IPS-11a (cell line): ENCODE data around the gene PRRC2B.
"Not testable (repeated sequence)": the region's sequence is repeated elsewhere in the genome, so short reads cannot be mapped to it uniquely, and the experiment has no call there.

ENCODE experiments used
- H3K4me3 ChIP-seq: one replicate; pipeline ENCODE4 v1.5.1; 2013; ENCODE audit warnings: low read depth, low read length, control low read depth

PRRC2B gene

DNA sequence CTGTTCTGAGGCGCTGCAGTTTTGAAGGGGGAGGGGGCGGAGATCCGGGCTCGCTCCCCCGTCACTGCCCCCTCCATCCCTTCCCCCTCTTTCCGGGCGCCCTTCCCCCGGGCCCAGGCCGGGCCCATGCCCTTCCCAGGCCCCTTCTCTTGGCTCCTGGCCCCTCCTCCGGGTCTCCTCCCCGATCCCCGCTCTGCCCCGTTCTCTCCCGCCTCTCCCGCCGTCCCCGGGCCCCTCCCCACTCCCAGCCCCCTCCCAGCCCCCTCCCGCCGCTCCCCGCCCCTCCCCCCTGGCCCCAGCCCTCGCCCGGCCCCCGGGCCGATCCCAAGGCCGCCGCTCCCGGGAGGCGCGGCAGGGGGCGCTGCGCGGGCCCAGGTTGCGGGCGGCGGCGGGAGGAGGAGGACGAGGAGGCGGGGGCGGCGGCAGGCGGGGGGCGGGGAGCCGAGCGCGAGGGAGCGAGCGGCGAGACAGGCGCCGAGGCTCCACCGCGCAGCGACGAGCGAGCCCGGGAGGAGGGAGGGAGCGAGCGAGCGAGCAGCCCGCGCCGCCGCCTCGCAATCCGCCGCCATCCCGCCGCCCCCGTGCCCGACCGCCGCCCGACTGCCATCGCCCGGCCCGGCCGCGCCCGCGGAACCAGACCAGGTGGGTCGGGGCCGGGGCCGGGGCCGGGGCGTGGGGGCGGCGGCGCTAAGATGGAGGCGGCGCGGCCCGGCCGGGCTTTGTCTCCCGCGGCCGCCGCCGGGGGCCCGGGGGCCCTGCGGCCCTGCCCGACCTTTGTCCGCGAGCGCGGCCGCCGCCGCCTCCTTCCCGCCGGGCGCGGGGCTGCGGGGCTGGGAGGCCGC, at the start of gene PRRC2B:
Gene PRRC2B (plus strand): TSS at position 465 of the 842 bp plus-strand sequence. CDS start 36,059 bp downstream, outside the sequence.
- H3K4me3 ChIP-seq, result peak within 1 kb of the TSS; percentile 58

DNA sequence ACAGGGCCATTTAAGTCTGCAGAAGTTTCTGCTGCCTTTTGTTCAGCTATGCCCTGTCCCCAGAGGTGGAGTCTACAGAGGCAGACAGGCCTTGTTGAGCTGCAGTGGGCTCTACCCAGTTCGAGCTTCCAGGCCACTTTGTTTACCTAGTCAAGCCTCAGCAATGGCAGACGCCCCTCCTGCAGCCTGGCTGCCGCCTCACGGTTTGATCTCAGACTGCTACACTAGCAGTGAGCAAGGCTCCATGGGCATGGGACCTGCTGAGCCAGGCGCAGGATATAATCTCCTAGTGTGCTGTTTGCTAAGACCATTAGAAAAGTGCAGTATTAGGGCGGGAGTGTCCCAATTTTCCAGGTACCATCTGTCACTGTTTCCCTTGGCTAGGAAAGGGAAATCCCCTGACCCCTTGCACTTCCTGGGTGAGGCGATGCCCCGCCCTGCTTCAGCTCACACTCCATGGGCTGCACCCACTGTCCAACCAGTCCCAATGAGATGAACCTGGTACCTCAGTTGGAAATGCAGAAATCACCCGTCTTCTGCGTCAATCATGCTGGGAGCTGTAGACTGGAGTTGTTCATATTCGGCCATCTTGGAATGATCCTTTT, 48.9 kb upstream of the PRRC2B start:
- not testable (repeated sequence) for H3K4me3 ChIP-seq

DNA sequence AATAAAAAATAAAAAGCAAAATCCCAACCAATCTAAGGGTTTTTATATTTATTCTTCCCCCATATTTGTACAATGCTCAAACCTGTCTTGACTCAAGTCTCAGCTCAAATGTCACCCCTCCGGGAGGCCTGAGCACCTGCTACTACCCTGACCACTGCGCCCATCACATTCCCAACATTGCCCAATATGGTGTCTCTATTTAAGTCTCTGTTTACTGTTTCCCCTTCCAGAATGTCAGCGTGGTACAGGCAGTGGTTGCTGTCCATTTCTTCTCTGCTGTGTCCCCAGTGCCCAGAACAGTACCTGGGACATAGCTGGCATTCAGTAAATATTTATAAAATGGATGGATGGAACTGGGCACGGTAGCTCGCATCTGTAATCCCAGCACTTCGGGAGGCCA, 47.3 kb upstream of the PRRC2B start:
- H3K4me3 ChIP-seq, result no peak overlapping the region

DNA sequence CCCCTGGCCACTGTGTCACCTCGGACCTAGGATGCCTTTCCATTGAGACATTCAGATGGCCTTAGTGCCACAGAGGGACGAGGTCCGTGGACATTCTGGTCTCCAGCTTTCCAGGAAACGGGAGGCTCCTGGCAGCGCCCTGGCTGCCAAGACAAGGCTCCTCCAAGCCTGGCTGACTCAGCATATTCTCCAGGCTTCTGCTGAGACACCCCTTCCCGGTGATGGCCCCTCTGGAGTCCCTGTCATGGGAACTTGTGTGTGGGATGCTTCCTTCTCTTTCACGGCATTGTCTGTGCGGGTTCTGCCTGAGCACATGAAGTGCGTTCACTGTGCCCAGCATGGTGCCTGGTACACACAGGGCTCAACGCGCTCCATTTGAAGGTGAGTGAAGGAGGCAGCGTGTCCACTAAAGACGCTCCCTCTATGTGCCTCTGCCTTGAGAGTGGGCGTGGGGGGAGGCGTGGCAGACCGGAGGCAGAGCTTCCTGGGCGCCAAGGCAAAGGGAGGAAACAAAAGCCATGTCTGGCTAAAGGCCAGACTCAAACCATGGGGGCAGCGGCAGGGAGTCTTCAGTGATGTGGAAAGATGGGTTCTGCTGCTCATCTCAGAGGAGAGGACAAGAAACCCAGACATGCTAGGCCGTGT, 46.4 kb upstream of the PRRC2B start:
- no peak overlapping the region for H3K4me3 ChIP-seq

DNA sequence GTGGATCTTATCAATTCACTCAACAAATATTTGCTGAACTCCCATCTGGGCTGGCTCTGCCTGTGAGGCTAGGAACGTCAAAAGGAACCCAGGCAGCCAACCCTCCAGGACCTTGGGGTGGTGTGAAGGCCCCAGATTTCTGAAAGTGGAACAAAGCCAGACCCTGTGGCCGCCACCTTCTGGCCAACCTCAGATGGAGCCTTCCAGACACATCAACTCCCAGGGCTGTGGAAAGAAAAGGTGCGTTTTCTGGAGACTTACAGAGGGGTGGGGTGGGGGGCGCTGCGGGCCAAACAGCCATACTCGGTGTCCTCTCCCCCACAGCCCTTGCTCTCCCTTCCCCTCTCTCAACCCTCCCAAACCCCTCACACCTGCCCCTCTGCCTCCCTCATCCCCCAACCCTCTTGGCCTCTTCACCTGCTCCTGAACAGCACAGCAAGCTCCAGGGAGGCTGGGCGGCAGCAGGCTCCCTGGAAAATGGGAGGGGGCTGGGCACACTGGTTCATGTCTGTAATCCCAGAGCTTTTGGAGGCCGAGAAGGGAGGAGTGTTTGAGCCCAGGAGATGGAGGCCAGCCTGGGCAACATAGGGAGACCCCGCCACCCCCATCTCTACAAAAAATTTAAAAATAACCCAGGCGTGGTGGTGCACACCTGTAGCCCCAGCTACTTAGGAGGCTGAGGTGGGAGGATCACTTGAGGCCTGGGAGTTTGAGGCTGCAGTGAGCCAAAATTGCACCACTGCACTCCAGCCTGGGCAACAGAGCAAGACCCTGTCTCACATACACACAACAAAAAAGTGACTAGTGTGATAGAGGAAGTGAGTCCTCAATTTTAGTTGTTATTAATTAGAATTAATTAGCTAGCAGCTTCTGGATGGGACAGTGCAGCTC, 45.0 kb upstream of the PRRC2B start:
- no peak overlapping the region for H3K4me3 ChIP-seq

DNA sequence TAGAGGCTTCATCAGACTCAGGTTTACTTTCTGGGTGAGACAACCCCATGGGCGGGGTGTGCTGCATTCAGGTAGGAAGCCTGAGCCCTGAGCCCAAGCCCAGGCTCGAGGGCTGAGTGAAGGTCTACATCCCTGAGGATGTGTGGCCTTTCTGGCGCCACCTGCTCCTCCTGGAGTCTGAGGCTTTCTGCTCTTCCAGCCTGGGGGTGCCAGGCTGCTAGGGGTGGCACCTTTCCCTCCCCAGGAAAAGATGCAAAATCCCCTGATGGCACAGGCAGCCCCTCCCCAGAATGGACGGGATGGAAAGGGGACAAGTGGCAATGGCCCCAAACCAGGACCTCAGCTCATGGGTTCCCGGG, 44.4 kb upstream of the PRRC2B start:
- H3K4me3 ChIP-seq, result no peak overlapping the region

DNA sequence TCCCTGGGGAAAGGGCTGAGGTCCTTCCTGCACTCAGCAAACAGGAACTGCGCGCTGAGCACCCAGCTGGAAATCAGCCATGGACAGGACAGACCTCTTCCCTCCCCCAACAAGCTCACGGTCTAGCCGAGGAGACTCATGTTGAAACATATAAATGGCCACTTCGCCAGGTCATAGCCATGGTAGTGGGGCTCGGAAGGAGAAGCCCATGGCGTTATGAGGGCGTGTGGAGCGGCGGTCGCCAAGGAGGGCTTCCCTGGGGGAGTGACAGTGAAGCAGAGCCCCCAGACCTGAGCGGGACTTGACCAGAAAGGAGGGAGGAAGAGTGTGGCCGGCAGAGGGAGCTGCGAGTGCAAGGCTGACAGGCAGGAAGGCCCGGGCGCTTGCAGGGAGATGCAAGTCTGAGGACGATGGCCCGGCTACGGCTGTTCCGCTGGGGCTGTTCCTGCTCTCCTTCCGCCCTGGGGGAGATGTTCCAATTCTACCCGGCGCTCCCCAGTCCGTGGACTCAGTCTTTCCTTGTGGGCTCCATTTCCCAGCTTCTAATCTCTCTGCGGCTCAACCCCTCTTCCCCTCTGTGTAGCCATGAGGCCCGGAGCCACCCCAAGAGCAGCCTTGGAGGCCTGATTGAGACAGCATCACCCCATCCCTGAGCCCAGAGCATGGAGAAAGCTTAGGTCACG, 43.9 kb upstream of the PRRC2B start:
- H3K4me3 ChIP-seq, result no peak overlapping the region

DNA sequence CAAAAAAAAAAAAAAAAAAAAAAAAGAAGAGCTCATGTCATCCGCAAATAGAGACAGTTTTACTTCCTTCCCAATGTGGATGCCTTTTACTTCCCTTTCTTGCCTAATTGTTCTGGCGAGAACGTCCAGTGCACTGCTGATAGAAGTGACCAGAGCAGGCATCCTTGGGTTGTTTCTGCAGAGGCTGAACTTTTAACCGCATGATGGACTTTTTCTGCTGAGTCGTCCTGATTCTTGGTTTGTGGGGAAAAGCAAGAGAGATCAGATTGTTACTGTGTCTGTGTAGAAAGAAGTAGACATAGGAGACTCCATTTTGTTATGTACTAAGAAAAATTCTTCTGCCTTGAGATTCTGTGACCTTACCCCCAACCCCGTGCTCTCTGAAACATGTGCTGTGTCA, 37.4 kb upstream of the PRRC2B start:
- not testable (repeated sequence) for H3K4me3 ChIP-seq

DNA sequence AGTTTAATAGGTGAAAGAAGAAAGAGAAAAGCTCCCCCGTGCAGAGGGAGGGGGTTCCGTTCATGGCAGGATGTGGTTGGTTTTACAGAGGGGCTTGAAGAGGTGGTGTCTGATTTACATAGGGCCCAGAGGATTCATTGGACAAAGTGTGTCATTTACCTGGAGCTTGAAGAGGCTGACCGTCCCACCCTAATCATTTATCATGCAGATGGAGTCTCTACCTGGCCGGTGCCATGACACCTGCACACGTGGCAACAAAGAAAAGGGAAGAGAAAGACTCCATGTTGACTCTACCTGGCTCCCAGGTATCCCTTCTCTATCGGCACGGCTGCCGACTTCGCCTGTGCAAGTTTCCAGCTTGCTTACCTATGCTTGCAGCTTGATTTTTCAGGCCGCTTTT, 35.3 kb upstream of the PRRC2B start:
- no peak overlapping the region for H3K4me3 ChIP-seq

DNA sequence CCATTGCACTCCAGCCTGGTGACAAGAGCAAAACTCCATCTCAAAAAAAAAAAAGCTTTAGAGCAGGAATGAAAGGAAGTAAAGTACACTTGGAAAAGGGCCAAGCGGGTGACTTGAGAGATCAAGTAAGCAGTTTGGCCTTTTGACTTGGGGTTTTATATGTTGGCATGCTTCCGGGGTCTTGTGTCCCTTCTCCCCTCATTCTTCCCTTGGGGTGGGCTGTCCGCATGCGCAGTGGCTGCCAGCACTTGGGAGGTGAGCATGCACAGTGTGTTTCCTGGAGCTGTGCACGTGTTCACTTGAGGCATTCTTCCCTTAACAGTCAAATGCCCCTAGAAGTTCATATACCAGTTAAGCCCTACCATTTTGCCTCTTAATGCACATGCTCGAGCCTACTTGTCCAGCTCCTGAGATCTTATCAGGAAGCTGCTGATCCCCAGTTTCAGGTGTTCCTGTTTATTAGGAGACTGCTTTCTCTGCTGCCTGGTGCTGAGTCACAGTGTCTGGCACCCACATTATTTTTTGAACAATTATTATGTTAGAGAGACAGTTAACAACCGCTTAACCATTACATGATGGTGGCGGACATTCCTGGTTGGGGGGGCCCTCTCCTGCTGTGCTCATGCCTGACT, 32.6 kb upstream of the PRRC2B start:
- no peak overlapping the region for H3K4me3 ChIP-seq

DNA sequence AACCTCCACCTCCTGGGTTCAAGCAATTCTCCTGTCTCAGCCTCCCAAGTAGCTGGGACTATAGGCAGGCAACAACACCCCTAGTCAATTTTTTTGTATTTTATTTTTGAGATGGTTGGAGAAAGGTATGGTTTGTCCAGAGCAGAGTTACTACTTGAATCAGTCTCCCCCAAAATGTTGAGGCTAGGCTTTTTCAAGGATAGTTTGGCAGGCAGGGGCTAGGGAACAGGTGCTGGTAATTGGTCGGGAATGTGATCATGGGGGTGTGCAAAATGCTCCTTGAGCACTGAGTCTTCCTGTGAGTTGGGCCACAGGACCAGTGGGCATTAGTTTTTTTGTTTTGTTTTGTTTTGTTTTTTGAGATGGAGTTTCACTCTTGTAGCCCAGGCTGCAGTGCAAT, 28.3 kb upstream of the PRRC2B start:
- H3K4me3 ChIP-seq, result no peak overlapping the region

DNA sequence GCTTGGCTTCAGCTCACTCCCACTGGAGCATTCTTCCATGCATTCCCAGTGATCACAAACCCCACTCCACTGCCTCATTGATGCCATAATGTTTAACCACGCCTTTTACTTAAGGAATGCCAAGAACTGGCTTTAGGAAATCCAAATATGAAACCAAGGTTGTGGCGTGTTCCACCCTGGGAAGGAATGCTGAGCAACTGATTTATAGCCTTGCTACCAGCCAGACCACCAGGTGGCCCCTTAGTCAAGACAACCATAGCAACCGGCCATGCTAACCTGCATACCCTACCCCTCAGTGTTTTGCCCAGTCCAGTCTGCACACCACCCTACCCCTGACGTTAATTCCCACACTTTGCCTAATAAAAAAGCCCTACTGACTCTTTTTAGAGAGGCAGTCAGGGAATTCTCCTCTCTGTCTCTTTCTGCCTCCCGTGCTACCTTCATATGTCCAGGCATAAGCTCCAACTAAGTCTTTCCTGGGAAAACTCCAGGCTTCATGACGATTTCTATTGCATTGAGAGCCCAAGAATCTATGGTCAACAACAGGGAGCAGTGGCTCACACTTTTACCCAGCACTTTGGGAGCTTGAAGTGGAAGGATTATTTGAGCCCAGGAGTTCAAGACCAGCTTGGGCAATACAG, 27.0 kb upstream of the PRRC2B start:
- H3K4me3 ChIP-seq, result no peak overlapping the region

DNA sequence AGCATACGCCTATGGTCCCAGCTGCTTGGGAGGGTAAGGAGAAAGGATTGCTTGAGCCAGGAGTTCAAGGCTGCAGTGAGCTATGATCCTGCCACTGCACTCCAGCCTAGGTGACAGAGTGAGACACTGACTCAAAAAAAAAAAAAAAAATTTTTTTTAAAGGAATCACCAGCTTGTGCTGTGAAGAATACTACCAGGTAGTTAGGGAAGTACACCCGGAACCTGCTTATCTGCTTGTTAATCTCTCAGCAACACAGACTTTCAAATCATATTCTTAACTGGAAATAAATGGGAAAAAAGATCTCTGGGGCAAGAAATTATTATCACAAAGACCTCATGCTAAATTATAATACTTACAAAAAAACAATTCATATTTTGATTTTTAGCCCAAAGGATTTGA, 26.4 kb upstream of the PRRC2B start:
- no peak overlapping the region for H3K4me3 ChIP-seq

DNA sequence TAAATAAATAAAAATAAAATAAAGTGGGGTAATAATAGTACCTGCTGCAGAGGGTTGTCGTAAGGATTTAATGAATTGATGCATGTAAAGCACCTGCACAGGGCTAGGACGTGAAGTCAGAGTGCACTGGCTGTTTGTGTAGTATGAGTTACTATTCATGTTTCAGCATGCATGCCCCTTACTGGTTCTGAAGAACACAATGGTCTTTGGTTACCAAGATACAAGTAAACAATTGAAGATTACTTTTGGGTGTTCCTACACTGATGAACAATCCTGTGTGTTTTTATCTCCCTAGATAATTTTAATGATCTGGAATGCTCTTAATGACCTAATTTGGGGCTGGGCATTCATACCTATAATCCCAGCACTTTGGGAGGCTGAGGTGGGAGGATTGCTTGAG, 23.2 kb upstream of the PRRC2B start:
- no peak overlapping the region for H3K4me3 ChIP-seq

DNA sequence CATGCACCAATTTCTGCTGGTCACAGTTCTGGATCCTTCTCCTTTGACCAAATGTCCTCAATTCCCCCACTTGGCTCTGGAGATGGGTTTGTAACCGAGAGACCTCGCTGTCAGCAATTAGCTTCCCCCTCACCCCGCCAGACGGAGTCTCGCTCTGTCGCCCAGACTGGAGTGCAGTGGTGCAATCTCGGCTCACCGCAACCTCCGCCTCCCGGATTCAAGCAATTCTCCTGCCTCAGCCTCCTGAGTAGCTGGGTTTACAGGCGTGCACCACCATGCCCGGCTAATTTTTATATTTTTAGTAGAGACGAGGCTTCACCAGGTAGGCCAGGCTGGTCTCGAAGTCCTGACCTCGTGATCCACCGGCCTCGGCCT, 21.3 kb upstream of the PRRC2B start:
- H3K4me3 ChIP-seq, result not testable (repeated sequence)

DNA sequence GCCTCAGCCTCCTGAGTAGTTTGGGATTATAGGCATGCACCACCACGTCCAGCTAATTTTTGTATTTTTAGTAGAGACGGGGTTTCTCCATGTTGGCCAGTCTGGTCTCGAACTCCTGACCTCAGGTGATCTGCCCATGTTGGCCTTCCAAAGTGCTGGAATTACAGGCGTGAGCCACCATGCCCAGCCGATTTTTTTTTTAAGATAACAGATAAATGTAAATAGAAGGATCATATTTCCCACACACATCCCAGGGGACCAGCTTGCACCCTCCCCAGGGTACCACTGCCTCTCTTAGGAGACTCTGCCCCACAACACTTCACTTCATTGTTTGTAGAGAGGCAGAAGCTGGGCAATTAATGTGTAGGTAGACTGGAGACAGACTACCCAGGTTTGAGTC, 19.2 kb upstream of the PRRC2B start:
- H3K4me3 ChIP-seq, result not testable (repeated sequence)

DNA sequence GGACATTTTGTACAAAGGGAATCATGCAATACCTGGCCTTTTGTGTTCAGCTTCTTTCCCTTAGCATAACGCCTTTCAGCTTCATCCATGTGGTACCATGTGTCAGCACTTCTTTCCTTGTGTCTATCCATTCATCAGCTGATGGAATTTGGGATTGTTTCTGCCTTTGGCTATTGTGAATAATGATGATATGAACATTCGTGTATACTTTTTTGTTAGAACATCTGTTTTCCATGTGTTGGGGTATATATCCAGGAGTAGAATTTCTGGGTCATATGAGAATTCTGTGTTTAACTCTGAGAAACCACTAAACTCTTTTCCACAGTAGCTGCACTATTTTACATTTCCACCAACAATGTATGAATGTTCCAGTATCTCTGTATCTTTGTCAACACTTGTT, 14.8 kb upstream of the PRRC2B start:
- no peak overlapping the region for H3K4me3 ChIP-seq

DNA sequence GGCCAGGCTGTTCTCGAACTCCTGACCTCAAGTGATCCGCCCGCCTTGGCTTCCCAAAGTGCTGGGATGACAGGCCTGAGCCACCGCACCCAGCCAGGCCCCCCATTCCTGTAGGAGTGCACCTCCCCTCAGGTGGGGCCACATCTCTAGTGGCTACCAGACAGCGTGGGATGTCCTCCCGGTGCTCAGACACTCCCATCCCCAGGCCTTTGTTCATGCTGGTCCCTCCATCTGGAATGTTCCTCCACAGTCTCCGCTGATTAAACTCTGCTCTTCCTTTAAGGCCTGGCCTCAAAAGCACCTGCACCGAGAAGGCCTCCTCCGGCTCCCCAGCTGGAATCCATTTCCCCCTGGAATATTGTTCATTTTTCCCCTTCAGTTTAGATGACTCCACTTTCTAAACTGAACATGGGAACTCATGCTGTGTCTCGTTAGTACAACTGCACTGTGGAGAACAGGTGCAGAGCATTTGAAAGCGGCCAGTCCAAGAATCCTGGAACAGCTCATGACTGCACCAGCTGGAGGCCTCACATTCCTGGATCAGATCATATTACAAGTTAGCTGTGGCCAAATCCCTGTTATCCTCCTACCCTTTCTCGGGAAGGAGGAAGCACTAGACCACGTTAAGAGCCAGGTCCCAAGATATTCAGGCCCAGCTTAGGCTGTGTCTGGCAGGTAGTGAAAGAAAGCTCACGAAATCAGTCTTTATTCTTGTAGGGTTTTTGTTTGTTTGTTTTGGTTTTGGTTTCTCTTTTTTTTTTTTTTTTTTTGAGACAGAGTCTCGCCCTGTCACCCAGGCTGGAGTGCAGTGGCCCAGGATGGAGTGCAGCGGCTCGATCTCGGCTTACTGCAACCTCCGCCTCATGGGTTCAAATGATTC, 10.8 kb upstream of the PRRC2B start:
- no peak overlapping the region for H3K4me3 ChIP-seq

DNA sequence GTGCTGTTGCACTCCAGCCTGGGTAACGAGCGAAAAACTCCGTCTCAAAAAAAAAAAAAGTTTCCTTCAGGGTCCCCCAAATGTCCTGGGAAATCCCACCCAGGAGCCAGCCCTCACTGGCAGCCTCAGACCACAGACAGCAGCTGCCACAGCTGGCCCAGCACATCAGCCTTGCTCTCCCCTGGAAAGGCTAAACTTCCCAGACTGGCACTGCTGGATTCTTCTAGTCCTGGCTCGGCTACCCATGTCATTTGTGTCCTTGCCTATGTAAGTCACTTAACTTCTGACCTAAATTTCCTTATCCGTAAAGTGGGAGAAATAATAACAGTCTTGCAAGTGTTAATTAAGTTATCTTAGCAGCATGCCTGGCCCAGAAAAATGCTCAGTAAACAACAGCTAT, 8.6 kb upstream of the PRRC2B start:
- no peak overlapping the region for H3K4me3 ChIP-seq
